HL-60 (cell line): Measurements from ENCODE around the gene INTS11.

Experiments
- DNase-seq, 2 experiments: peaks; one replicate each; pipeline ENCODE4 v3.0.0-alpha.2; 2010 to 2020; ENCODE audit warnings: low read depth in 1 of 2, low spot score in 1 of 2
- H3K27ac ChIP-seq: fragments of 250-450 bp; sonication (Bioruptor Pico); replicated peaks from 2 replicates; pipeline ENCODE4 v1.5.1; 2020; ENCODE audit warnings: mild to moderate bottlenecking, moderate library complexity
- H3K27me3 ChIP-seq: fragments of 250-450 bp; sonication (Bioruptor Pico); 2 replicates; pipeline ENCODE4 v1.5.1; 2021; ENCODE audit warnings: mild to moderate bottlenecking, moderate library complexity; ENCODE audit not compliant: insufficient read depth, poor library complexity, severe bottlenecking
- H3K4me3 ChIP-seq: replicated peaks from 2 replicates; pipeline ENCODE4 v1.5.1; 2011; ENCODE audit warnings: mild to moderate bottlenecking, control low read depth, low read length; ENCODE audit not compliant: insufficient read depth
- GABPA ChIP-seq: IDR thresholded peaks from 2 replicates; pipeline ENCODE4 v1.6.1; 2012; ENCODE audit warnings: low read depth
- POLR2AphosphoS5 ChIP-seq: IDR thresholded peaks from 2 replicates; pipeline ENCODE4 v1.6.1; 2012; ENCODE audit warnings: low read depth
- SPI1 ChIP-seq: IDR thresholded peaks from 2 replicates; pipeline ENCODE4 v1.6.1; 2012; ENCODE audit warnings: low read depth, mild to moderate bottlenecking, borderline replicate concordance
- long read RNA-seq: library from polyadenylated mRNA; unstranded; transcript quantifications from one replicate; pipeline ENCODE4 v2.0.0, GENCODE V29; 2020
- TF ChIP-seq, protein P1 (sequence below): IDR thresholded peaks from one replicate; pipeline ENCODE4 v1.5.1; 2011; ENCODE audit warnings: low read length, control low read depth, inconsistent platforms; ENCODE audit not compliant: insufficient read depth
- TF ChIP-seq, protein P2 (sequence below): IDR thresholded peaks from 2 replicates; pipeline ENCODE4 v1.6.1; 2012; ENCODE audit warnings: low read depth; ENCODE audit not compliant: insufficient replicate concordance

The INTS11 gene
- long read RNA-seq, transcript INTS11-208 (17 exons, 2,148 nt) = major isoform, 711 of 864 reads
- long read RNA-seq, partial matches to known transcripts = 31 of 864 reads
- long read RNA-seq, other reads (novel, unspliced or antisense) = 115 of 864 reads

DNA sequence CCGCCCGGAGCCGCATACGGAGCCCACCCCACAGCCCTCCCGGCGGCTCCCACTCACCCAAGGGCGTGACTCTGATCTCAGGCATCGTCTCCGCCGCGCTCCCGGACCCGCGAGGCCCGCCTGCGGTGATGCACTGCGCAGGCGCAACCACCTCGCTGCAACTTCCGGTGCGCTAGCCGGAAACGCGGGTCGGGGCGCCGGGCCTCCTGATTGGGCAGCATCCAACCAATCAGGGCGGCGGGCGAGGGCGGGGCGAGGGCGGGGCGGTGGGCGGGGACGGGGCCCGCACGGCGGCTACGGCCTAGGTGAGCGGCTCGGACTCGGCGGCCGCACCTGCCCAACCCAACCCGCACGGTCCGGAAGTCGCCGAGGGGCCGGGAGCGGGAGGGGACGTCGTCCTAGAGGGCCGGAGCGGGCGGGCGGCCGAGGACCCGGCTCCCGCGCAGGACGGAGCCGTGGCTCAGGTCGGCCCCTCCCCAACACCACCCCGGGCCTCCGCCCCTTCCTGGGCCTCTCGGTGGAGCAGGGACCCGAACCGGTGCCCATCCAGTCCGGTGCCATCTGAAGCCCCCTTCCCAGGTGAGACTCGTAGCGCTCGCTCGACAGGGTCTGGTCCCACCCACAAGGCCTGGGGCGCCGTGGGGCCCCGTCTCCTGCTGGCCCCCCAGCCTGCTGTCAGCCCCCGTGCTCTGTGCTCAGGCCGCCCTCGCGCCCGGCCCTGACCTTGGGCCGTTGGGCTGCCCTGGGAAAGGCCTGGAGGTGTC, at the start of gene INTS11, which contains the start of gene CPTP:
TSS of gene INTS11 (minus strand) at position 137 of the 764 bp plus-strand sequence. CDS start at position 85, 52 bp downstream.
TSS of gene CPTP (plus strand) at position 279 of the 764 bp plus-strand sequence. CDS start 2,109 bp downstream, outside the sequence.
- Histone ChIP-seq H3K4me3 (peak within 1 kb of the TSS; percentile 93), H3K27me3 (no peaks in the 10 kb centered on the region), H3K27ac (peak within 1 kb of the TSS; percentile 79)
- no peak for TF ChIP-seq SPI1
- TF ChIP-seq, protein P1, sequence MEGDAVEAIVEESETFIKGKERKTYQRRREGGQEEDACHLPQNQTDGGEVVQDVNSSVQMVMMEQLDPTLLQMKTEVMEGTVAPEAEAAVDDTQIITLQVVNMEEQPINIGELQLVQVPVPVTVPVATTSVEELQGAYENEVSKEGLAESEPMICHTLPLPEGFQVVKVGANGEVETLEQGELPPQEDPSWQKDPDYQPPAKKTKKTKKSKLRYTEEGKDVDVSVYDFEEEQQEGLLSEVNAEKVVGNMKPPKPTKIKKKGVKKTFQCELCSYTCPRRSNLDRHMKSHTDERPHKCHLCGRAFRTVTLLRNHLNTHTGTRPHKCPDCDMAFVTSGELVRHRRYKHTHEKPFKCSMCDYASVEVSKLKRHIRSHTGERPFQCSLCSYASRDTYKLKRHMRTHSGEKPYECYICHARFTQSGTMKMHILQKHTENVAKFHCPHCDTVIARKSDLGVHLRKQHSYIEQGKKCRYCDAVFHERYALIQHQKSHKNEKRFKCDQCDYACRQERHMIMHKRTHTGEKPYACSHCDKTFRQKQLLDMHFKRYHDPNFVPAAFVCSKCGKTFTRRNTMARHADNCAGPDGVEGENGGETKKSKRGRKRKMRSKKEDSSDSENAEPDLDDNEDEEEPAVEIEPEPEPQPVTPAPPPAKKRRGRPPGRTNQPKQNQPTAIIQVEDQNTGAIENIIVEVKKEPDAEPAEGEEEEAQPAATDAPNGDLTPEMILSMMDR = no peak
- TF ChIP-seq, protein P2, sequence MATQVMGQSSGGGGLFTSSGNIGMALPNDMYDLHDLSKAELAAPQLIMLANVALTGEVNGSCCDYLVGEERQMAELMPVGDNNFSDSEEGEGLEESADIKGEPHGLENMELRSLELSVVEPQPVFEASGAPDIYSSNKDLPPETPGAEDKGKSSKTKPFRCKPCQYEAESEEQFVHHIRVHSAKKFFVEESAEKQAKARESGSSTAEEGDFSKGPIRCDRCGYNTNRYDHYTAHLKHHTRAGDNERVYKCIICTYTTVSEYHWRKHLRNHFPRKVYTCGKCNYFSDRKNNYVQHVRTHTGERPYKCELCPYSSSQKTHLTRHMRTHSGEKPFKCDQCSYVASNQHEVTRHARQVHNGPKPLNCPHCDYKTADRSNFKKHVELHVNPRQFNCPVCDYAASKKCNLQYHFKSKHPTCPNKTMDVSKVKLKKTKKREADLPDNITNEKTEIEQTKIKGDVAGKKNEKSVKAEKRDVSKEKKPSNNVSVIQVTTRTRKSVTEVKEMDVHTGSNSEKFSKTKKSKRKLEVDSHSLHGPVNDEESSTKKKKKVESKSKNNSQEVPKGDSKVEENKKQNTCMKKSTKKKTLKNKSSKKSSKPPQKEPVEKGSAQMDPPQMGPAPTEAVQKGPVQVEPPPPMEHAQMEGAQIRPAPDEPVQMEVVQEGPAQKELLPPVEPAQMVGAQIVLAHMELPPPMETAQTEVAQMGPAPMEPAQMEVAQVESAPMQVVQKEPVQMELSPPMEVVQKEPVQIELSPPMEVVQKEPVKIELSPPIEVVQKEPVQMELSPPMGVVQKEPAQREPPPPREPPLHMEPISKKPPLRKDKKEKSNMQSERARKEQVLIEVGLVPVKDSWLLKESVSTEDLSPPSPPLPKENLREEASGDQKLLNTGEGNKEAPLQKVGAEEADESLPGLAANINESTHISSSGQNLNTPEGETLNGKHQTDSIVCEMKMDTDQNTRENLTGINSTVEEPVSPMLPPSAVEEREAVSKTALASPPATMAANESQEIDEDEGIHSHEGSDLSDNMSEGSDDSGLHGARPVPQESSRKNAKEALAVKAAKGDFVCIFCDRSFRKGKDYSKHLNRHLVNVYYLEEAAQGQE = no peak
- TF ChIP-seq GABPA = peak; percentile 81
- TF ChIP-seq POLR2AphosphoS5 = peak; percentile 78; the same call in 1 of the 2 replicates
- DNase-seq = peak; percentile 87 to 94

DNA sequence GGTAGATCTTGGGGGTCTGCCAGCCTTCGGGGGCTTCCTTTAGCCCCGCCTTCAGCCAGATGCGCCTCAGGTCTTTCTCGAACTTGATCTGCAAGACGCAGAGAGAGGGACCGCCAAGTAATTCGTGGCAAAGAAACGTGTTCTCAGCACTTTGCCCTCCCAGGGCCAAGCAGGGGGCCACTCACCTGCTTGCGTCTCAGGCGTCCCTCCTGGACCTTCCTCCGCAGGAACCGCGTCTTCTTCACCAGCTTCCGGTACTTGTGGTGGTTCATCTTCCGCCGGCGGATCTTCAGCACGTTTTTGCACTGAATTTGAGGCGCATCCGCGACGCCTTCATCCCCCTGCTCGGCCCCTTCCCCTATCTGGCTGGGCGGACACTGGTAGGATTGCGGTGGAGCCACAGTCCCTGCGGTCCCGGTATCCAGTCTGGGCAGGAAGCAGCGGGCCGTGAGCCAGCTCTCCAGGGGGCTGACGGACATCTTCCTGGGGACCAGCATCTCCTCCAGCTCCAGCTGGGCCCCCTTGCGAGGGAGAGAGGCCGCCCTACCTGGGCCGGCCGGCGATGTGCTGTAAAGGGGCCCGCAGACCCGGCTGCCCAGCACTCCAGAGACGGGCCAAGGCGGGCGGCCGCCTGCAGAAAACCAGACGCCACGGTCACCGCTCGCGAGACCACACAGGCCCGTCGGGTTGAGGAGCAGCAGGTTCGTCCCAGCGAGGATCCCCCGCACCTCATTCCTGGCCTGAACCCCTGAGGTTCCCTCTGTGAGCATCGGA, 49.5 kb upstream of the INTS11 start:
- Histone ChIP-seq H3K27me3 (no peaks in the 10 kb centered on the region), H3K4me3 (peak overlapping the region; percentile 98), H3K27ac (peak overlapping the region; percentile 91)
- DNase-seq = no peak
- TF ChIP-seq SPI1 (no peak), GABPA (no peak), POLR2AphosphoS5 (no peak)
- TF ChIP-seq, protein P2 = no peak
- TF ChIP-seq, protein P1 = no peak

DNA sequence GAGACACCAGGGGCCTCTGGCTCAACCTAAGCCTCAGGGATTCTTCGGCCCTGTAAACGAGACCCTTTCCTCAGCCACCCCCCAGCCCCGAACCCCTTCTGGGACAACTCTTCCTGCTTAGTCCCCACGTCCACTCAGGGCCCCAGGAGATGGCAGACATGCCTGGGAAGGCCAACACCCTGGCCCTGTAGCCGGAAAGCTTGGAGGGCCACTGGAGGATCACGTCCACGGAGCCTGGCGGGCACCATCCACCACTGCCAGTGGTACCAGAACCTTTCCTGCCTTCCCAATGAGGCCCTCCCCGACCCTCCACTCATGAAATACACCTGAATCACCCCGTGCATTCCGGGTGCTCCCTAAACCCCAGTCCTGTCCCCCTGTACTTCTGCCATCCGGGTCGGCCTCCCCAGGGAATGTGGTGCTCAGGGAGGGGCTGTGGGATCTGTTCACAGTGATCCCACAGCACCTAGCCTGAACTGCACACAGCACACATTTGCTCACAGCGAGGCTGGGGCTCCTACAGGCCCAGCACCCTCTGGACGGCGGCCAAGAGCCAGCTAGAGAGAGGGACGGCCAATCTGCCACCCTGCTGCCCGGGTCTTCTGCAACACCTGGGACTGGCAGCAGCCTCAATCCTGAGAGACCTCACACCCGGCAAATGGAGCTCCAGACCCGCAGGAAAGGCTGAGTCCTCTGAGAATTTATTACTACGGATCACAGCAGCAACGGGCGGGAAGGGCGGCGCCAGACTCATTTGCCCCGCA, 48.8 kb upstream of the INTS11 start:
- Histone ChIP-seq H3K27ac (no peak overlapping the region), H3K4me3 (no peak overlapping the region), H3K27me3 (no peaks in the 10 kb centered on the region)
- TF ChIP-seq, protein P1 = no peak
- no peak for DNase-seq
